HG02840 (cell line): Measurements from ENCODE around the gene BIRC3.
"Not testable (repeated sequence)": the region's sequence is repeated elsewhere in the genome, so short reads cannot be mapped to it uniquely, and the experiment has no call there.

ENCODE experiments used
- ATAC-seq: cut with Tn5 transposase; IDR thresholded peaks from one replicate; pipeline ENCODE4 v1.9.1; 2021; ENCODE audit warnings: mild to moderate bottlenecking, moderate library complexity, moderate number of reproducible peaks; ENCODE audit not compliant: unreplicated experiment, low FRiP score

Gene BIRC3

GRCh38 chr11:102293873-102294601 lies 23.2 kb upstream of the BIRC3 start:
- ATAC-seq = peak; percentile 80

GRCh38 chr11:102295045-102295444 lies 22.2 kb upstream of the BIRC3 start:
- ATAC-seq = no peak

GRCh38 chr11:102296757-102297156 lies 20.5 kb upstream of the BIRC3 start:
- ATAC-seq = not testable (repeated sequence)

- not testable (repeated sequence) for ATAC-seq
Observed at GRCh38 chr11:102300837-102301236, 16.4 kb upstream of the BIRC3 start.

GRCh38 chr11:102302241-102302640 lies 15.0 kb upstream of the BIRC3 start:
- no peak for ATAC-seq

- no peak for ATAC-seq
Observed at GRCh38 chr11:102304686-102305085, 12.6 kb upstream of the BIRC3 start.

- ATAC-seq = no peak
Observed at GRCh38 chr11:102305352-102306047, 11.8 kb upstream of the BIRC3 start.

GRCh38 chr11:102306048-102306597 lies 11.2 kb upstream of the BIRC3 start:
- ATAC-seq = no peak

GRCh38 chr11:102306817-102307726 lies 10.2 kb upstream of the BIRC3 start:
- no peak for ATAC-seq

- ATAC-seq = no peak
Observed at GRCh38 chr11:102307727-102308038, 9.6 kb upstream of the BIRC3 start.

- ATAC-seq = no peak
Observed at GRCh38 chr11:102309621-102310541, 7.4 kb upstream of the BIRC3 start.

GRCh38 chr11:102312667-102313066 lies 4.6 kb upstream of the BIRC3 start:
- no peak for ATAC-seq

GRCh38 chr11:102313238-102313940 lies 3.9 kb upstream of the BIRC3 start:
- ATAC-seq = no peak

- no peak for ATAC-seq
Observed at GRCh38 chr11:102314784-102315183, 2.5 kb upstream of the BIRC3 start.

GRCh38 chr11:102316346-102316904 lies 859 bp upstream of the BIRC3 start:
- ATAC-seq = no peak

GRCh38 chr11:102317768-102318103 lies 452 bp downstream of the BIRC3 start:
- ATAC-seq = no peak

- no peak for ATAC-seq
Observed at GRCh38 chr11:102318469-102318868, 1.2 kb downstream of the BIRC3 start.

GRCh38 chr11:102319544-102319943 lies 2.3 kb downstream of the BIRC3 start:
- no peak for ATAC-seq

- ATAC-seq = no peak
Observed at GRCh38 chr11:102320188-102320587, 2.9 kb downstream of the BIRC3 start.
